GM18858 (cell line): ENCODE measurements around the gene EGFR.

Experiments used
- ATAC-seq: cut with Tn5 transposase; IDR thresholded peaks from one replicate; pipeline ENCODE4 v1.9.1; 2021; ENCODE audit not compliant: unreplicated experiment

Gene EGFR

GRCh38 chr7:55185941-55186609 is 167.3 kb downstream of the EGFR start:
- ATAC-seq = no peak

- ATAC-seq = no peak
These were observed 169.1 kb downstream of the EGFR start for GRCh38 chr7:55187701-55188491.

GRCh38 chr7:55188590-55189138 is 169.8 kb downstream of the EGFR start:
- ATAC-seq = no peak

GRCh38 chr7:55189146-55189766 is 170.4 kb downstream of the EGFR start:
- no peak for ATAC-seq

- no peak for ATAC-seq
These were observed 171.1 kb downstream of the EGFR start for GRCh38 chr7:55189878-55190436.

GRCh38 chr7:55190511-55191160 is 171.8 kb downstream of the EGFR start:
- ATAC-seq = no peak

GRCh38 chr7:55191161-55191925 is 172.5 kb downstream of the EGFR start:
- ATAC-seq = no peak

- no peak for ATAC-seq
These were observed 173.3 kb downstream of the EGFR start for GRCh38 chr7:55191926-55192692.

GRCh38 chr7:55192723-55193122 is 173.9 kb downstream of the EGFR start:
- no peak for ATAC-seq

GRCh38 chr7:55193245-55193644 is 174.4 kb downstream of the EGFR start:
- ATAC-seq = no peak

- ATAC-seq = no peak
These were observed 175.7 kb downstream of the EGFR start for GRCh38 chr7:55194522-55194921.

GRCh38 chr7:55198634-55199392 is 180.0 kb downstream of the EGFR start:
- no peak for ATAC-seq

GRCh38 chr7:55199418-55199817 is 180.6 kb downstream of the EGFR start:
- ATAC-seq = no peak

- no peak for ATAC-seq
These were observed 181.6 kb downstream of the EGFR start for GRCh38 chr7:55200441-55200840.

GRCh38 chr7:55202150-55202913 is 183.5 kb downstream of the EGFR start:
- ATAC-seq = no peak

GRCh38 chr7:55203300-55203699 is 184.5 kb downstream of the EGFR start:
- ATAC-seq = no peak

- no peak for ATAC-seq
These were observed 186.5 kb downstream of the EGFR start for GRCh38 chr7:55205124-55205955.
